Measurements from ENCODE around the gene VWA1. TPM values are rescaled to one million over a fixed set of nuclear protein-coding genes. Genes with fewer than 3 reads are reported as not detected.
A peak's percentile ranks its signal among the peaks of the same experiment; 100 is the strongest.
"Not testable (repeated sequence)": the region's sequence is repeated elsewhere in the genome, so short reads cannot be mapped to it uniquely, and the experiment has no call there.

The VWA1 gene
- total RNA-seq, 1 donor from 2014 or later = 122 TPM

GRCh38 chr1:1423245-1423597, 12.3 kb upstream of the VWA1 start:
- DNase-seq (ENCODE audit: low spot score) = no peak

DNA sequence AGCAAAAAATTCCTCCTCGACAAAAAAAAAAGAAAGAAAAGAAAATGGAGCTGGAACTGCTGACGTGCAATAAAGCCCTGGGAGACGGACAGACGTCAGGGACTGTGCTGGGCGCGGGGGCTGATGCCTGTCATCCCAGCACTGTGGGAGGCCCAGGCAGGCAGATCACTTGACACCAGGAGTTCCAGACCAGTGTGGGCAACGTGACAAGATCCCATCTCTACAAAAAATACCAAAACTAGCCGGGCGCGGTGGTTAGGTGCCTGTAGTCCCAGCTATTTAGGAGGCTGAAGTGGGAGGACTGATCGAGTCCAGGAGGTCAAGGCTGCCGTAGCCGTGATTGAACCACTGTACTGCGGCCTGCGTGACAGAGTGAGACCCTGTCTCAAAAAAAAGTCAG, 10.8 kb upstream of the VWA1 start:
- DNase-seq (ENCODE audit: low spot score) = no peak

DNA sequence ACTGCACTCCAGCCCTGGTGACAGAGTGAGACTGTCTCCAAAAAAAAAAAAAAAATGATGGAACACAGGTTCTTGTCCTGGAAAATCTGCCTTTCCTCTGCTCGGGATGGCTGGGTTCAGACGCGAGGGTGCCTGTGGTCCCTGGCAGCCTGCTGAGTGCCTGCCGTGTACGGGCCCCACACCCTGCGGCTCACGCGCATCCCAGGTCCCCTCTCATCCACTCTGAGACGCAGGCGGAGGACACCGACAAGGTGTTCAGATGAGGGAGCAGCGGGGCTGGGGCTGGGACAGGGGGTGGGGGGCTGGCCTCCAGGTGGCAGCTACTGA, 10.1 kb upstream of the VWA1 start:
- no peak for DNase-seq (ENCODE audit: low spot score)

- DNase-seq (ENCODE audit: low spot score) = no peak
These were observed 9.6 kb upstream of the VWA1 start for GRCh38 chr1:1425753-1426495.

DNA sequence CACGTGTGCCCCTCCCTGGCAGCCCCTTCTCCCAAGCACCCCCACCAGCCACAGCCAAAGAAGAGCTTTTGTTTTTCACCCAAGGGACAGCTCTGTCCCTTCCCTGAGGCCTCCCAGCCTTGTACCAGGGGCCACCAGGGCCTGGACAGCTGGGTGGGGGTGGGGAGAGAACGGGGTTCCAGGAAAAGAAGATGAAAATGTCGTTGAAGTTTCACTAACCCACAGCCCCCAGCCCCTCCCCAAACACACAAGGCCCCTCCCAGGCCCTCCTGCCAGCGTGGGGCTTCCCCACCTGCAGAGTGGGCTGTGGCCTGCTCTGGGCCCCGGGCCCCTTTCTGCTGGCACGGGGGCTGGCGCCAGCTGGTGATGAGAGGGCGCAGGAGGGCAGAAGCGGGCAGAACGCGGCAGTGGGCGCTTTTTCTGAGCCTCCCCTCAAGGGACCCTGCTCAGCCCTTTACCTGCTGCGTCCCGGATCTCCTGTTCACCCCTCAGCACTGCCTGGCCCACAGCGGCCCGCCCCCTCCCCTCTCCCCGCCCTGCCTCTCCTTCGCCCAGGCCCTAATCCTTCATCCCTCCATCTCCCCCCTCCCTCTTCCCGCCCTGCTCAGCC, 8.9 kb upstream of the VWA1 start:
- no peak for DNase-seq (ENCODE audit: low spot score)

DNA sequence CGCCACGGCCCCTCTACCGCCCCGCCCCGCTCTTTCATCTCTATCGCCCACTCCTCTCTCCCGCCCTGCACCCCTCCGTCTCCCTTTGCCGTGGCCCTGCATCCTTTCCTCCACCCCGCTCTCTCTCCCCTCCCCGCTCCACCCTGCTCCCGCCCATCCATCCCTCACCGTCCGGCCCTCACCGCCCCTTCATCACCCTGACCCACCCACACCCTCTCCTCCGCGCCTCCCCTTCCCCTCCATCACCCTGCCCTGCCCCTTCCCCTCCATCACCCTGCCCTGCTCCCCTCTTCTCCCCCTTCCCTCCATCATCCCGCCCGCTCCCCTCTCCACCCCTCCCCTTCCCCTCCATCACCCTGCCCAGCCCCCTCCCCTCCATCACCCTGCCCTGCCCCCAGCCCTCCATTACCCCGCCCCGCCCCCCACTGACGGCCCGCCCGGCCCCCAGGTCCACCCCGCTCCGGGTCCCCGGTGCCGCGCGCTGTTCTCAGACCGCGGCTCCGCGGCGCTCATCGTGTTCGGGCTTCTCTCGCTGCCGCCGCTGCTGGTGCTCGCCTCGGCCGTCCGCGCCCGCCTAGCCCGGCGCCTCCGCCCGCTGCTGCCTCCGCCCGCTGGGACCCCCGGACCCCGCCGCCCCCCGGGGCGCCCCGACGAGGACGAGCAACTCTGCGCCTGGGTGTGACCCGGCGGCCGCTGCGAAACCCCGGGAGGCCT, 8.2 kb upstream of the VWA1 start:
- DNase-seq (ENCODE audit: low spot score) = no peak

DNA sequence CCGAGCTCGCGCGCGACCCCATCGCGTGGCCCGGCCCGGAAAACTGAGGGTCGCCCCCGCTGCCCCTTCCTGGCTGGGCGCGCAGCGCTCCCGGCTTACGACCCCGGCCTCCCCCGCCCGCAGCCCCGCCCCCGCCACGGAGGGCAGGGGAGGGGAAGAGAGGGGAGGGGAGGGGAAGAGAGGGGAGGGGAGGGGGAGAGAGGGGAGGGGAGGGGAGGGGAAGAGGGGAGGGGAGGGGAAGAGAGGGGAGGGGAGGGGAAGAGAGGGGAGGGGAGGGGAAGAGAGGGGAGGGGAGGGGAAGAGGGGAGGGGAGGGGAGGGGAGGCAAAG, 7.7 kb upstream of the VWA1 start:
- DNase-seq (ENCODE audit: low spot score) = no peak

DNA sequence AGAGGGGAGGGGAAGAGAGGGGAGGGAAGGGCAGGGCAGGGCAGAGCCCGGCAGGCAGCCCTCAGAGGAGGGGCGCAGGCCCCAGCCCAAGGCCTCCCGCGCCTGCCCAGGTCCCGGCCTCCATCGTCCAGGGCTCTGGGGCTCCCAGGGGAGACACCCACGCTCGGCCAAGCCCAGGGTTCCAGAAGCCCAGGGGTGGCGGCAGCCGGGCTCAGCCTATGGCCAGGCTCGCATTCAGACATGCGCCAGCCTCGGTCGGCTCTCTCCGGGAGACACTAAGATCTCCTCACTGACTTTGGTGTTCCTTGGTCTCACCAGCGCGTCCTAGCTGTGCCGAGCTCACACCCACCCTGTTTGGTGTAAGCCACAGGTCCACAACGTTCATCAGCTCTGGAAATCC, 7.3 kb upstream of the VWA1 start:
- no peak for DNase-seq (ENCODE audit: low spot score)

DNA sequence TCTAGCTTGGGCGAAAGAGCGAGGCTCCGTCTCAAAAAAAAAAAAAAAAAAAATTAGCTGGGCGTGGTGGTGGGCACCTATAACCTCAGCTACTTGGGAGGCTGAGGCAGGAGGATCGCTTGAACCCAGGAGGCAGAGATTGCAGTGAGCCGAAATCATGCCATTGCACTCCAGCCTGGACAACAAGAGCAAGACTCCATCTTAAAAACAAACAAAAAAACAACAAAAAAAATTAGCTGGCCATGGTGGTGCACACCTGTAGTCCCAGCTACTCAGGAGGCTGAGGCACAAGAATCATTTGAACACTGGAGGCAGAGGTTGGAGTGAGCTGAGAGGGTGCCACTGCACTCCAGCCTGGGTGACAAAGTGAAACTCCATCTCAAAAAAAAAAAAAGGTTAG, 6.5 kb upstream of the VWA1 start:
- DNase-seq (ENCODE audit: low spot score) = not testable (repeated sequence)

GRCh38 chr1:1429671-1430073, 5.8 kb upstream of the VWA1 start:
- no peak for DNase-seq (ENCODE audit: low spot score)

- peak; percentile 67 for DNase-seq (ENCODE audit: low spot score)
These were observed 5.1 kb upstream of the VWA1 start for GRCh38 chr1:1430114-1430982.

DNA sequence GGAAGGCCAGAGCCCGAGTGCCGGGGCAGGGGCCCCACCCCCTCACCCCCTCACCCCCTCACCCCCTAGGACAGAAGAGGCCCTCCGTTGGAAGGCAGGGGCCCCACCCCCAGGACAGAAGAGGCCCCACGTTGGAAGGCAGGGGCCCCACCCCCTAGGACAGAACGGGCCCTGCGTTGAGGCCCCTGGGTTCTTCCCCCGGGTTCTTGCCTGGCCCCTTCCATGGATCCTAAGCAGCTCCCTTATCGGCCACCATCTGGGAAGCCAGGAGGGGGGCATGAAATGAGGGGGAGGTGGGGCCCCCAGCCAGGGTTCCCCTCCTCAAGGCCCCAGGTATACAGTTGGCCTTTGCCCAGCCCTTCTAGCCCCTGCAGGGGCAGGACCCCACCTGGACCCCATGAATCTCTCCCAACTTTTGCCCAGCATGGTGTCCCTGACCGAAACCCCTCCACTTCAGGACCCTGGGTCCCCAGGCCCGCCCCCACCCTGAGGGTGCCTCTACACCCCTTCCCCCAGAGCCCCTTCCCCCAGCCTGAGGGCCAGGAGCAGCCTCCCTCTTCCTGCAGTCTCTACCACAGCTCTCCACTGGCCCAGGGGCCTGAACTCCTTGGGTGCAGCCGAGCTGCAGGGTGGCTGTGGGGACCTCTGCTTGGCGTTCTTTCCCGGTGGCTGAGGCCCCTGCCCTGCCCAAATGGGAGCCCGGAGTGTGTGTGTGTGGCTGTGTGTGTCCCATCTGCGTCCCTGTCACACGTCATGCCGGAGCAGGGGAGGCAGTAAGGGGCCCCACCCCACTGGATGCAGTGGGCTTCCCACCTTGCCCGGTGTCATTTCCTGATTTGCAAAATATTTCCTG, 4.3 kb upstream of the VWA1 start:
- DNase-seq (ENCODE audit: low spot score) = no peak

DNA sequence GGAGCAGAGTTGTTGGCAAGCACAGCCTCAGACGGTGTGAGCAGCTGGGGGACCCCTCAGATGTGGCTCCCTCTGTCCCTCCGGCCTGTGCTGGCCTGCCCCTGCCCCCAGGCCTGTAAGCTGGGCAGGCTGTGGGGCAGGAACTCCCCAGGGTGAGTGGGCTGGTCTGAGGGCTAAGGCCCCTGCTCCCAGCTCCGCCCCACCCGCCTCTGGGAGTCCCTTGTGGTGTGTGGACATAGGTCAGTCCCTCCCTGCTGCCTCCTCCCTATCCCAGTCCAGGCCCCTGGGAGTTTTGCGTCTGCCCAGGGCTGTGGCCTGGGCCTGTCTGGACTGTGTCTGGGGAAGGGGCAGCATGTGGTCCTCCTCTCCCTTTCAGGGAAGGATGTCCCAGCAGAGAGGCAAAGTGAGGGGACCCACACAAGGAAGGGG, 3.6 kb upstream of the VWA1 start:
- no peak for DNase-seq (ENCODE audit: low spot score)

GRCh38 chr1:1432274-1432950, 3.1 kb upstream of the VWA1 start:
- DNase-seq (ENCODE audit: low spot score) = no peak

- peak; percentile 78 for DNase-seq (ENCODE audit: low spot score)
These were observed 2.3 kb upstream of the VWA1 start for GRCh38 chr1:1432951-1433803.

GRCh38 chr1:1433804-1434130, 1.7 kb upstream of the VWA1 start:
- no peak for DNase-seq (ENCODE audit: low spot score)

DNA sequence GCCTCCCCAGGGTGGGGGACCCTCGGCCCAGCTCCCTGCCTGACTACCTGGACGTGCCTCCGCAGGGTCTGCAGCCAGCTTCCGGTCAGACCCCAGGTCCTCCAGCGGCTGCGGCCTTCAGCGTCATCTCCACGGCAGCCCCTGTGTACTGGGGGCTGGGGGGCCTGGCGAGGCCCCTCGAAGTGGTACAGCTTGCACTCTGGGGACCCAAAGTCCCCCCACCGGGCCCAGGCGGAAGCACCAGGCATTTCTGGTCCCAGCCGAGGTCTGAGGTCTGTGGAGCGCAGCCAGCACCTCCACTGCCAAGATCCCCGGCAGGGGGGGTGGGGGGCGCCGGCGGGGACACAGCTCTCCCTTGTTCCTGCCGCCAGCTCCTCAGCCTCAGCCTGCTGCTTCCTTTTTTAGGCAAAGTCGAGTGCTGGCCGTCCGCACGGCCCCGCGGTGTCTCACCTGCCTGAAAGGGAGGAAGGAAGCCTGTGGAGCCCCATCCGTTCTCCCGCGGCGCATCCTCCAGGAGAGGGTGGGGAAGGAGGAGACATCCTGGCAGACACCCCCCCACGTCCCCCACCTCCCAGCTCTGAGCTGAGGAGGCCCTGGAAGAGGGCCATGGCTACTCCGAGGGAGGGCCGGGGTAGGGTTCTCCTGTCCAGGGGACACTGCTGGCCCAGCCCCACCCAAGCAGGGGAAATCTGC, 1.2 kb upstream of the VWA1 start:
- DNase-seq (ENCODE audit: low spot score) = peak; percentile 41

DNA sequence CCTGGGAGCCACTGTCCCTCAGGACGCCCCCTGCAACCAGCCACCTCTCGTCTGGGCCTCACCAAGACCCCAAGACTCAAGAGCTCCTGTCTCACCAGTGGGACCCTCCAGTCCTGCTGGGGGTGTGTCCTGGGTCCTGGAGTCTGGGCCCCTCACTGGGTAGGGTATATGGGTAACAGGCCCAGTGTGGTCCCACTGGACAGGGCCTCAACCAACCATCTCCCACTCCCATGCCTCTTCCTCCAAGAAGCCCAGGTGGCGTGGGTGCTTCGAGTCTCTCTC, 725 bp upstream of the VWA1 start:
- DNase-seq (ENCODE audit: low spot score) = no peak

GRCh38 chr1:1435911-1436629, 580 bp downstream of the VWA1 start:
- DNase-seq (ENCODE audit: low spot score) = no peak
